ENCODE results near the gene STK39.

The STK39 gene

DNA sequence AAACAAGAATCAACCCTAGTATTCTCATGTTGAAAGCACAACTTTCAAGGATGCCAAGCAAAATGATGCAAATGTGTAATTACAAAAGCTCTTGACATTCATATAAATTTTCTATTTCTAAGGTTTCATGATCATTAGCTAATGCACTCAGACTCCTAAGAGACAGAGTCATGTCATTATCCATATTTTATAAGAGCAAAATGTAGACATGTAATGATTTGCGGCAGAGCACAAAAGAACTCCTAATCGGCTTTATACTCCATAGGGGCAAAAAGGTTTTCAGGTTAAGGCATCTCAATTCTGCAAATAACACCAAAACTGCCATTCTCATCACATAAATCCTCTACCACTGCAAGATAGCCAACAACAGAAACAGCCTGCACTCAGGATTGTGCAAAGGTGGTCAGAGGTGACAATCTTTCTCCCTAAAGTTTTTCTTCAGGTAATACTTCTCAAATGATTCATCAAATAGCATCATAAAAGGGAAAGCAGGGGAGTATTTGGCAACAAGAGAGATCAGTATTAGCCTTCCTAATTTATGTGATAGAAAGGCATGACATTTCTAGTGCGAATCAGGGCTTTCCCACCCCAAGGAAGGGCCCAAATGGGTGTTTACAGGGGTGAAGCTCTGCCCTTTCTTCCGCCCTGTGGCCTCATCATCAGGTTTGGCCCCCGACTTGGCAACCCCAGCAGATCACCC lies 64.7 kb downstream of the STK39 start:
- DNase-seq, result no peak

DNA sequence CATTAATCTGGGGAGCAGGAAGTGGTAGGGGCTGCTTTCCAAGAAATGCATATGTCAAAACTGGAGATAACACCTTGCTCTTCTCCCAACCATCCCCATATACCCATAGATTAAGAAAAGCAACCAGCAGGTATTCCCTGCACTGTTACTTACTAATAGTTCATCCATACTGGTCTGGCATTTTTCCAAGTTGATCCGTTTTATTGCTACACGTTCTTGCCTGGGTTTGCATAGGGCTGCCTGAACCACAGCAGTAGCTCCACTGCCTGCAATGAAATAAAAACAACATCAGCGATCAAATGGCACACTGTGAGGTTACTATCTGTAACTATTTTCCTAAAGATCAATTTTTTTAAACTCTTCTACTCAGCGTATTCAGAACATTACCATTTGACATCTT lies 65.6 kb downstream of the STK39 start:
- DNase-seq, result no peak

DNA sequence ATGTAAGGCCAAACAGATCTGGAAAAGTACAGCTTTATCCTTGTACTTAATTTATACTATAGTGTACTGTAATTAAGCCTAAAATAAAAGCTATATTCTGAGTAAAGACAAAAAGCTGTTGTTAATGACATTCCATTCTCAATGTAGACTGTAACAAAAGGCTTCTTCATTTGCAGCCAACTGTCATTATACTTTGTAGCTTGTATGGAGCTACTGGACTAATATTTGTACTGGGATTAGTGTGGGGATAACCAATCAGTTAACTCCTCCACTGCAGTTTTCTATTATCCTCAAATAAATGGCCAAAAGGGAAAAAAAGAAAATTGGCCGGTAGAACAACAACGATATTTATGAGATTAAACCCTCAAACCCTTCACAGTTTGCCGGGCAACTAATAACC lies 66.5 kb downstream of the STK39 start:
- DNase-seq, result no peak

DNA sequence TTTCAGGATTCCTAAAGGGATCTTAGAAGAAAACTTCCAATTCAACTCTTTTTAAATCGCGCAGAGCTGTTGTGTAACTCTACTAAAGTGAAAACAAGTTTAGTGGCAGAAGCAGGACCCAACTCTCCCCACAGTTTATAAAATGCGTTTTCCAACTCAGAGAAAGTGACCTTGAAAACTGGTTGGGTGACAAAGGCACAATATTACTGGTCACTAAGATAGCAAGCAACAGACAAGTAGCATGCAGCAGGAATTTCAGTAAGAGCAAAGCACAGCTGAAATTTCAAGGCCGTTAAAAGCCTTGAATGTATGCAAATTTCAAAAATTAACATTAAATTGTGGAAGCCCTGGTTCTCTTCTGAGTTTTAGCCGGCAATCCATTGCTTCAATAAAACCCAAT lies 66.9 kb downstream of the STK39 start:
- no peak for DNase-seq

DNA sequence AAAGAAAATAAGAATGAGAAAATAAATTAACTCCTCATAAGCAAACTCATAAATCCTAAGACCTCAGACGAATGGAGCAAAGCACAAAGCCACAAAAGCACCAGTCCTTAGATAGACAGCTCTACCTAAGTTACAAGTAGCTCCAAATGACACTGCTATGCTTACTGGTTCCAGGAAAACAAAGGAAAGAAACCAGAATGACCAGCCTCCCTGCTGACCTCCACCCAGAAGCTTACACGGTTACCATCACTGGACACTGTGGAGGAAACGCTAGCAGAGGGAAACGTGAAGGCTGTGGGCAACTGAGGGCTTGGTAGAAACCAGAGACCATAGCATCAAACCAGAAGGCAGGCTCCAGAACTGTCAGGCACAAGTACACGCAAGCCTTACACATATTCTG lies 67.8 kb downstream of the STK39 start:
- DNase-seq, result no peak

DNA sequence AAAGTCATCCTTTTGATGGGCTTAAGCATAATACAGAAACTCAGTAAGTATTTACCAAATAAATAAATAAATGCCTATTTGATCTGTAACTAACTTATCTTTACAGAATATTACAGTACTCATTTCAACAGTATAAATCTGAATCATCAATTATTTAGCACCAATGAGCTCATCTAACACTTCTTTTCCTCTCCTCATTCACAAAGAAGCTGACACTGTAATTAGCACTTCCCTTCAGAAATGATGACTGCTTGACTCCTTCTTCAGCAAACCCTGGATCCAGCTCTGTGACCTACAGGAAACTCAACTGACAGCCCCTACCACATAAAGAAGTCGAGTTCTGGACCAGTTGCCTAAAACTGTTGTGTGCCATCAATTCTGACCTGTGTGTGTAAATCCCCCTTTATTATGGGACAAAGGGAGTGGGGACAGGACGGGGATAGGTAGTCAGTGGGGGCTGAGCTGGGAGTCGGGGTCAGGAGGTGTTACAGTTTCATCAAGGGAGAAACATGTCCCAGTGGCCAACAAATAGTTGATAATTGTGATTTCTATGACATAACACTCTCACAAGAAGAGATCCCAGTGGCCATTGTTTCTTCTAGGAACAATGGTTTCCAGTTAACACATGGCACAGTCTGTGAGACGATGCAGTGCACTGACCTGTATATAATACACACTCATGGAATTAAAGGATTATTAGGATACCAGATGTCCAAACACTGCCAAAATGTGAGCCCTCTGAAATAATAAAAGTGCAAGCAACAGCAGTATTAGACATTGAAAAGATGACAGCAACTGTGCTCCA lies 68.7 kb downstream of the STK39 start:
- DNase-seq, result no peak

DNA sequence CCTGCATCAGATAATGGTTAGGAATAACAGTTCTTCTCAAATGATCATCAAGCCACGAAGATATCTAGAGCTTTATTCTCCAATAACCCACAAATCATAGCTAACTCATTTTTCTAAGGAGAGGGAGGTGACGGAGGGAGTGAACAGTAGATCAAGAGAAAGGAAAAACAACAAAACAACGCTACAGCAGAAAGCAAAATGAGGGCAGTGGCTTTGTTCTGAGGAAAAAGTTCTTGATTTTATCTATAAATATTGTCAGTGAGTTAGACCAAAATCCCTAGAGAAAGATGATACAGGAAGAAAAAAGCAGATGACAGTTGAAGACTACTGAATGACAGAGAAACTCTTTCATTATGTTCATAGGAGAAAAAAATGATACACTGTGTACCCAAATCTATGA lies 71.0 kb downstream of the STK39 start:
- no peak for DNase-seq

DNA sequence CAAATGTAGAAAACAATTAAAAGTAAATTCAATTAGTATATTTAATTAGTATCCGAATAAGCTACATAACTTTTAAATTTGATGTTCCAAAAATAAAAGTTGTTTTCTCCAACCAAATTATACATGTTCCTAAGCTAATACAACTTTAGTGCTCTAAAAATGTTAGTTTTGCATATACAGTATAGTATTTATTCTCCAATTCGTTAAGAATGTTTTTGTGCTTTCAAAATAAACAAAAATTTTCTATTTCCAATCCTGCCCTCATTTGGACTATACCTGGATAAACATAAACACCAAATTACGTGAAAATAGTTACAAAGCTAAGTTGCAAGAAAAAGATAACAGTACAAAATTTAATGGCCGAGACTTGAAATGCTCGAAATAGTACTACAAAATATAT lies 71.9 kb downstream of the STK39 start:
- no peak for DNase-seq

DNA sequence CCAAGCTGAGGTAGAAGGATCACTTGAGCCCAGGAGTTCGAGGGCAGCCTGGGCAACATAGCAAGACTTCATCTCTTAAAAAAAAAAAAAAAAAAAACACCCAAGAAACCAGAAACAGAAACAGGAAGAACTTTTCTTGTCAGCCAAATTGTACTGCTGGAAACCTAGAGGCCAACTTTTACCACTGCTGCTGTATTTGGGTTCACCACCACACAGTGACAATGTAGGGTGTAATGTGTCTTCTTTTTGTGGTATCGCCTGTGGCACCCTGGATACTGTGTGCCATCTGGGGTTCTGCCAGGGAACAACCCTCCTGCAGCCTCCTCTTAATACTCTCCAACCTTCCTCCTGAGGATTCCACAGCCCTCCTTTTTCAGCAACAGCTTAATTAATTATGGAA lies 72.6 kb downstream of the STK39 start:
- no peak for DNase-seq

DNA sequence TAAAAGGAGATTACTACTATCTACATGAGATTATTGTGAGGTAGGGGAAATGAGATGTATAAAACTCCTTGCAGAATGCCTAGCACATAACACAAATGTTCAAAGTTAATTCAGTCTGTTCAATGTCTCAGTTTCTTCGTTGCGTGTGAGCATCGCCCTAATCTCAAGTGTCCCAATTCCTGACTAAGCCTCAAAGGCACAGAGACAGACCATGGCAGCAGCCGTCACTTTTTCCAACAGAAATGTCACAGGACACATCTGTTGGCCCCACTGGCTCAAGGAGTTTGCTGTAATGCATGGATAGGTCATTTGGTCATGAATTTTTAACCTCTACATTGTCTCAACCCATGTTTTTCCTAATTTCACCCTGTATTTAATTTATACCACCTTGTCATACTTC lies 75.3 kb downstream of the STK39 start:
- no peak for DNase-seq

DNA sequence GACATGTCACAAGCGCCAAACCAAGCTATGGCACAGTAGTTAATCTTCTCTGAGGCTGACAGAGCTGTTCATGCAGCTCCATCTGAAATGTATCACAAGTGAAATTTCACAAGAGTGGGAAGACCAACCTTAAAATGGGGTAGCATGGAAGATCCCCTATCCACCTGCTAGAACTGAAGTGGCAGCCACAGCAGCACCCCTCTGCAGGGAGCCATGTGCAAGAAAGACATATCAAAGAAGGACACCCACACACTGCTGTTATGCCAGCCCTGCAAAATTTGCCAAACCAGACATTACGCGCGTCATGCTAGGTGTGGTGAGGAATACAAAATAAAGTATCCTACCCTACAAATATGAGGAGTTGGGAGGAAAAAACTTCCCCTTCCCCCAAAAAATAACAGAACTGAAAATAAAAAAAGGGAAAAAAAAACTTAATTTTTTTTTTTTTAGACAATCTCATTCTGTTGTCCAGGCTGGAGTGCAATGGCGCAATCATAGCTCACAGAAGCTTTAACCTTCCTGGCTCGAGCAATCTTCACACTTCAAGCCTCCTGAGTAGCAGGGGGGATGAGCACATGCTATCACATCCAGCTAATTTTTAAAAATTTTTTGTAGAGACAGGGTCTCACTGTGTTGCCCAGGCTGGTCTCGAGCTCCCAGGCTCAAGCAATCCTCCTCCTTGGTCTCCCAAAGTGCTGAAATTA lies 76.2 kb downstream of the STK39 start:
- DNase-seq, result no peak

DNA sequence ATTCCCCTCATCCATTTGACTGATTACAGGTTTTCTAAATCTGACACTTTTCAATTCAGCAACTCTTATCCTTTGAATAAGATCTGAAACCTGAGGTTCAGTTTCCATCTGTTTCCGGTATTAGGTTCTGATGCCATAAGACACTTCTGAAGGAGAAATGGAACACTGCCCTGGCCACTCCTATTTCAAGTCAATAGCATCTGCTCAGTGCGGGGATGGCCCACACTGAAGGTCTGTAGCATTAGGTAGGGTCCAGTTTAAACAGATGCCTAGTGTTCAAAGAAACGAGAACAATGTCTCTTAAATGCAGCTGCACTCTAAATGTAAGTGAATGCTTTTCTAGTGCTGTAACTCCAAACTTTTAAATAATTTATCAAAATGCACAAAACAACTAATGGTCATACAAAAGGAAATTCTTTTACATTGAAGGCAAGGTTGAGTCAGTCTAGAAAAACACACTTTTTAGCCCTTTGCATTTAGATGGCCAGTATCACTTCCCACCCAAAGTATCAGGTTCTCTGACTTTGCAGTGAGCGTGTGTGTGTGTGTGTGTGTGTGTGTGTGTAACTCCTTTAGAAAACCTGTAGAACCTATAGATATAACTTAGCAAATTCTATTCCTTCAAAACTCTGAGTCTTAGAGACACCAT lies 78.2 kb downstream of the STK39 start:
- no peak for DNase-seq

DNA sequence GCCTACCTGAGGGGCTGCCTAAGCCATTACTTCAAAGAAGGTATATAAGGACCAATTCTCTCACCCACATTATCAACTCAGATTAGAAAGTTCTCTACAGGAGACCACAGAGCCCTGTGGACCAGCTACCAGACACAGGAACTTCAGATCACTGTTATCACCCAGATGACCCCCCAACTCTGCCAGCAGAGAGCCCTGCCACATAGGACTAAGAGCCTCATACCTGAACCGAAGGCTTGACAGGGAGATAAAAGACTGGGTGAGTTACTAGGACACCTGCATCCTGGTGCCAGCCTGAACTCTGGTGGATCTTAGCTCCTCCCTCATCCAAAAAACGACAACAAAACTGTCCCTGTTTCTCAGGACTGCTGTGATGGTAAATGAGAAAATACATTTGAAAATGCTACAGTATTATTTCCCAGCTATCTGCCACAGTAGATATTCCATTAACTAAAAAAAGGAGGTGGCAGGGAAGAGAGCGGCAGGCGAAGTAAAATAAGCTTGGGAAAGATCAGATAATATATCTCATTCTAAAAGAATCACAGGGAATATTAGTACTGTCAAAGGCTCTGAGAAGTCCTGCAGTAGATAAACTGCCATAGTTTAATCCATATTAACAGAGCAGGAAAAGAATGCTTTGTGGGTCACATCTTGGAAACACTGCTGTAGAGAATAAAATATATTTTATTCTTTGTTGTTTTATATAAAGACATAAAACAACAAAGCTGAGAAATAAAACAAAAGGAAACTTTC lies 79.7 kb downstream of the STK39 start:
- DNase-seq, result no peak

DNA sequence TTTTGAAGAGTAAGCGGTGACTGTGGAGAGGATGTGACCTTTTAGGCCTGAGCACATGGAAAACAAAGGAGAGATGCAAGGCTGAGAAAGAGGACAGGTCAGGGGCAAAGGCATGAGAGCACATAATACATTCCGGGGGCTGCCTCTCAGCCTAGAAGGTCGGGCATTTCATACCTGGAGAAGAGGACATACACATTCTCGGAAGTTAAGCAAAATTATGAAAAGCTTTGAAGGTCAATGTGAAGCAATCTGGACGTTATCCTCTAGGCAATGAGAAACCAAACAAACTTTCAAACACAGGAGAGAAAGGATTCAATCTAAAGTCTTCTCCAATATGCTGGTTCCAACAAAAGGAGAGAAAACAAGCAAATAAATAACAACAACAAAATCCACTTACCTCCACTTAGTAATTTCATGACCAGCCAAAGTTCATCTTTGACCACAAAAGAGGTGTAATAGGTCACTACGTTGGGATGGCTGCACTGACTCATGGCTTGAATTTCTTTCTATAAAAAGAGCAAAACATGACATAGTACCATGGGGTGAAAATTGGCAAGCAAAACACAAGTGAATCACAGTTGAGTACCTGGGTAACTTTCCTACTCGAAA lies 80.4 kb downstream of the STK39 start:
- no peak for DNase-seq

DNA sequence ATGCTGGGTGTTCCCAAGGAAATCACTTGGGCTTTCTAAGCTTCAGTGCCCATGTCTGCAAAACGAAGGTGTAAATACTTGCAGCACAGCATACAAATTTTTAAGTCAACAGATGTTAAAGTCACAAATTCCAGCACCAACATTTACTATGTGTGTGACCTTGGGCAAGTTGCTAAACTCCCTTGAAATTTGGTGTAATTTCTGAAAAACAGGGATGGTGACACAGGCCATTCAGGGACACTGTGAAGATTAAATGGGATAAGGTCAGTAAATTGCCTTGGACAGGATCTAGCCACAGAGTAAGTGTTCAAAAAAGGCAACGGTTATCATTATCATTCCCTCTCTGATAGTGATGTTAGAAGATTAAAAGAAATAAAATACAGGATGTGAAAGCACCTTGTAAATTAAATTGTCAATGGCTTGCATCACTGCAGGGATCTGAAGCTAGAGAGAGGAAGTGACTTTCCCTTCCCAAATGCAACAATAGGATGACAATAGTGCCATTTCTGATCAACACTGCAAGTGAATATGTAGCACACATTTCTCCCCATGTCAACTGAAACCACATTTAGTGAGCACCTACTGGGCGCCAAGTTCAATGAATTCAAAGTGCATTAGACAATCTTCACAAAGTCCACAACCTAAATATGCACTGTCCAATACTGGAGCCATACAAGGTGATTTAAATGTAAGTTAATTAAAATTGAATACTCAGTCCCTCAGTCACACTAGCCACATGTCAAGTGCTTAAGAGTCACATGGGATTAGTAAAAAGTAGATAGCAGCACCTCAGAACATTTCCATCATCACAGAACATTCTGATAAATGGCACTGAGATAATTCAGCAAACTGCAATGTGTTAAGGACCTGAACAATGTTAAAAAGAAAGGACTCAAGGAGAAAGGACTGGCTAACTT lies 81.2 kb downstream of the STK39 start:
- no peak for DNase-seq

DNA sequence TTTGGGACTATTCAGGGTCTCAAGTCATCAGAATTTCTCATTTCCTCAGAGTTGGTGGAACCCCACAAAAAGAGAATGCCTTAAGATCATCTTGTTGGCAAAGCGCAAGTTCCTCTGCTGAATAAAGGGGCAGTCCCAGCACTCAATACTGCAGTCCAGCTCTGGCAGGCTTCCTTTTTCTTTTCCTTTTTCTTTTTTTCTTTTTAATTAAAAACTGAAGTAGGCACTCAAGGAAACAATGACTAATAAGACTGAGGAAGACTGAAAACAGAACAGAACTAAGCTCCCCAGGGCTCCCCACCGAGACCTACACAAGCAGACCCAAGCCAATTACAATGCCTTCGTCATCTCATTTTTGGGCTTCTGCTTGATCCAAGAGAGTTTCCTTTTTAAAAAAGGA lies 82.0 kb downstream of the STK39 start:
- DNase-seq, result no peak

DNA sequence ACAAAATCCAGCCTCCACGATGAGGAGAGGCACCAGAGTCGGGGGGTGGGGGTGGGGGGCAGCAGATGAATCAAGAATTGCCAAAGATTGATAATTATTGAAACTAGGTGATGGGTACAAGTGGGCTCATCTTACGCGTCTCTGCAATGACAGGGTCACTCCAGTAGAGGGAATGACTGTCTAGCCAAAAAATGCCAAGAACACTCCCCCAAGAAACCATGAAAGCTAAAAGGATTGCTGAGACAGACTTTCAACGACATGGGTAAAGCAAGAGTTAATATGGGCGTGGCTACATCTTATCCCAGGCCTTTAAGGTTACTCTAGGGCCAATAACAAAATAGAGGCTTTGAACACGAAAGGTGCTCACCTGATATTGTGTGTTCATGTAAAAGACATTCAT lies 86.5 kb downstream of the STK39 start:
- DNase-seq, result no peak

DNA sequence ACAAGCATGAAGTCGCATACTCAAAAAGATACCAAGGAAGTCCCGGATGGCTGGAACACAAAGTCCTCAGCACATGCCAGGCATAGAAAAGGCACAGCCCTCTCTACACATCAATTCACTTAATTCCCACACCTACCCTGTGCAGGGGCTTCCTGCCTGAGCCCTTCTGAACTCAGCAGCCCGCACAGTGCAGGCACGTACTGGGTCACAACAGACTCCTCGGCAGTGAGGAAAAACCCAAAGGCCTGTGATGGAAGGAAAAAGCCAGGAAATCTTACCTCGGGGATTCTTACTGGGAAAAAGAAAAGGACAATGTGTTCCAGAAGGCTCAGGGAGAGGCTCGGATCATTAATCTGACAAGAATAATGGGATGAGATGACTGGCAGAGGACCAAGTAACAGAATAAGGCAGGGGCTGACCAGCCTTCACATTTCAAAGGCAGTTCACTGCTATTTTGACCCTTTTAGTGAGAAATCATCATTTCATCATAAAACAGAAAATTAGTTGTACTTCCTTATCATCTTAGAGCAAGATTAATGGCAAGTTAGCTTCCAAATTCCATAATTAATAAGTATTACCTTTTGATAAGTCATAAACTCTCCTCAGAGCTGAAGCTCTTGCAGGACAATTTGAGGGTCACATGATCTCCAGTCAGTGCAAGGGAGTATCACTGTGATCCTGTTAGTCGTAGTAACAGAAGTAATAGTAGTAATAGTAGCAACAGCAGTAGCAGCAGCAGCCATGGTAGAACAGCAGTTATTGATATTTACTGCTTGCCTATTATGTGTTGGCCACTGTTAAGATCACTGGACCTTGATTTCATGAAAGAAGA lies 87.4 kb downstream of the STK39 start:
- DNase-seq, result no peak

DNA sequence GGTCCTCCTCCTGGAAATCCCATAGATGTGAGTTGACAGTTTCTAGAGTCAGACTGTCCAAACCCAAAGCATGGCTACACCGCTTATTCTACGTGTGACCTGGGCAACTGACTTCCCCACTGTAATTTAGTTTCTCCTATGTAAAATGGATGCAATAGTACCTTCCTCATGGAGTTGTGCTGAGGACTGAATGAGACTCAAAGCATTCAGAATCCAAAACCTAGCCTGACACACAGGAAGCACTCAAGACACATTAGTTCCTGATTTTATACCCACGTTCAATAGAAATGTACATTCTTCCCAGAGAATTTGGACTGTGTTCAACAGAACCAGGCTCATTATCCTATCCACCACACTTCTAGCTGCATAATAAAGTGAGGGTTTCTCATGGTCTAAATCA lies 88.8 kb downstream of the STK39 start:
- no peak for DNase-seq

DNA sequence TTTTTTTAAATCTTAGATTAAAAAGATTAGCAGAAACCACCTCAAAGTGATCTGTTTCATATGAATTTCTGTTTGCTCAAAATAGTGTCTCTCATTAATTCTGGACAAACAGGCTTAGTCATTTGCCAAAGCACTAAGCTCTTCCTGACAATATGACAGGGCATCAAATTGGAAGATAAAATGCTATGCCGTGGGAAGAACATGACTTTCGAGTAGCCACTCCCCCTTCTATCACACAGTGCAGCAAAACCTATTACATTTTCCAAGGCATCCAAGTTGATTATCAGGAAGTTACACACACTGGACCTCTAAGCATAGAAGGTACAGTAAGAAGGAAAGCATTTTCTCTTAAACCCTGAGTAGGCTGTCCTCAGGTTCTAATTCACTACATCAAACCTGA lies 89.5 kb downstream of the STK39 start:
- DNase-seq, result no peak
